ENCODE measurements around the gene RIPK3. TPM values are rescaled to one million over a fixed set of nuclear protein-coding genes. Genes with fewer than 3 reads are reported as not detected.
"Not testable (repeated sequence)": the region's sequence is repeated elsewhere in the genome, so short reads cannot be mapped to it uniquely, and the experiment has no call there.

The RIPK3 gene
- total and polyA plus RNA-seq, 2 donors from 2014 or later: 5.1 to 19.5 TPM

- Histone ChIP-seq H3K4me1 (ENCODE audit: control insufficient read depth in 2 of 3, insufficient read depth in 2 of 3, low read depth in 1 of 3, low read length in 3 of 3) (peaks cover 0 to under 1% (median 0%) of the 10 kb centered on the region in 3 donors), H3K9me3 (ENCODE audit: control insufficient read depth in 2 of 3, insufficient read depth in 1 of 3, low read length in 3 of 3) (no peaks in the 10 kb centered on the region), H3K27me3 (ENCODE audit: control insufficient read depth, insufficient read depth, low read length) (no peaks in the 10 kb centered on the region), H3K4me3 (ENCODE audit: low read length in 3 of 3) (no peak overlapping the region), H3K27ac (ENCODE audit: low read depth in 2 of 2, low read length in 2 of 2) (no peak overlapping the region), H3K9ac (ENCODE audit: low read length in 3 of 3) (no peak overlapping the region), H3K36me3 (ENCODE audit: control insufficient read depth in 2 of 3, insufficient read depth in 3 of 3, low read length in 3 of 3) (no peaks in the 10 kb centered on the region)
- intact Hi-C loops (cut with DNase I): no loop called here
- no peak for TF ChIP-seq CTCF (IDR thresholded peaks at IDR 0.05; ENCODE audit: borderline replicate concordance, extremely low read depth, insufficient read depth)
- no peak for DNase-seq
- FAIRE-seq: no peak
These were observed 20.5 kb upstream of the RIPK3 start for GRCh38 chr14:24360281-24360680.

GRCh38 chr14:24356208-24356607 lies 16.4 kb upstream of the RIPK3 start:
- no peak for DNase-seq
- FAIRE-seq: no peak
- intact Hi-C loops (cut with DNase I): no loop called here

GRCh38 chr14:24355009-24355408 lies 15.2 kb upstream of the RIPK3 start:
- intact Hi-C loops (cut with DNase I): no loop called here
- no peak for TF ChIP-seq CTCF (IDR thresholded peaks at IDR 0.05; ENCODE audit: borderline replicate concordance, extremely low read depth, insufficient read depth)
- no peaks in the 10 kb centered on the region for H3K9me3 ChIP-seq (ENCODE audit: control insufficient read depth in 2 of 3, insufficient read depth in 1 of 3, low read length in 3 of 3)
- peaks cover 0 to 4% (median 0%) of the 10 kb centered on the region in 3 donors for H3K4me1 ChIP-seq (ENCODE audit: control insufficient read depth in 2 of 3, insufficient read depth in 2 of 3, low read depth in 1 of 3, low read length in 3 of 3)
- H3K4me3 ChIP-seq (ENCODE audit: low read length in 3 of 3): no peak overlapping the region
- H3K9ac ChIP-seq (ENCODE audit: low read length in 3 of 3): no peak overlapping the region
- DNase-seq (no peak), FAIRE-seq (no peak)
- H3K27ac ChIP-seq (ENCODE audit: low read depth in 2 of 2, low read length in 2 of 2): no peak overlapping the region
- no peaks in the 10 kb centered on the region for H3K27me3 ChIP-seq (ENCODE audit: control insufficient read depth, insufficient read depth, low read length)
- H3K36me3 ChIP-seq (ENCODE audit: control insufficient read depth in 2 of 3, insufficient read depth in 3 of 3, low read length in 3 of 3): no peaks in the 10 kb centered on the region

More at GRCh38 chr14:24356208-24356607, 16.4 kb upstream of the RIPK3 start:
- no peak for TF ChIP-seq CTCF (IDR thresholded peaks at IDR 0.05; ENCODE audit: borderline replicate concordance, extremely low read depth, insufficient read depth)
- H3K27me3 ChIP-seq (ENCODE audit: control insufficient read depth, insufficient read depth, low read length): no peaks in the 10 kb centered on the region
- H3K4me1 ChIP-seq (ENCODE audit: control insufficient read depth in 2 of 3, insufficient read depth in 2 of 3, low read depth in 1 of 3, low read length in 3 of 3): peaks cover 0 to 4% (median 0%) of the 10 kb centered on the region in 3 donors
- no peak overlapping the region for H3K9ac ChIP-seq (ENCODE audit: low read length in 3 of 3)
- H3K27ac ChIP-seq (ENCODE audit: low read depth in 2 of 2, low read length in 2 of 2): no peak overlapping the region
- no peak overlapping the region for H3K4me3 ChIP-seq (ENCODE audit: low read length in 3 of 3)
- no peaks in the 10 kb centered on the region for H3K36me3 ChIP-seq (ENCODE audit: control insufficient read depth in 2 of 3, insufficient read depth in 3 of 3, low read length in 3 of 3)
- no peaks in the 10 kb centered on the region for H3K9me3 ChIP-seq (ENCODE audit: control insufficient read depth in 2 of 3, insufficient read depth in 1 of 3, low read length in 3 of 3)

GRCh38 chr14:24354482-24354825 lies 14.7 kb upstream of the RIPK3 start:
- H3K4me3 ChIP-seq (ENCODE audit: low read length in 3 of 3); intact Hi-C loops (cut with DNase I); H3K9me3 ChIP-seq (ENCODE audit: control insufficient read depth in 2 of 3, insufficient read depth in 1 of 3, low read length in 3 of 3); H3K9ac ChIP-seq (ENCODE audit: low read length in 3 of 3); FAIRE-seq; H3K27ac ChIP-seq (ENCODE audit: low read depth in 2 of 2, low read length in 2 of 2); H3K4me1 ChIP-seq (ENCODE audit: control insufficient read depth in 2 of 3, insufficient read depth in 2 of 3, low read depth in 1 of 3, low read length in 3 of 3); H3K27me3 ChIP-seq (ENCODE audit: control insufficient read depth, insufficient read depth, low read length); H3K36me3 ChIP-seq (ENCODE audit: control insufficient read depth in 2 of 3, insufficient read depth in 3 of 3, low read length in 3 of 3): not testable (repeated sequence)
- peak in 1 of 5 donors; percentile 9 for DNase-seq

Measured in kidney (tissue), 14 donors.